ENCODE data around the gene SWI5. TPM values are rescaled to one million over a fixed set of nuclear protein-coding genes. Genes with fewer than 3 reads are reported as not detected.

Gene SWI5
- total RNA-seq, 1 donor, result 20.3 TPM

DNA sequence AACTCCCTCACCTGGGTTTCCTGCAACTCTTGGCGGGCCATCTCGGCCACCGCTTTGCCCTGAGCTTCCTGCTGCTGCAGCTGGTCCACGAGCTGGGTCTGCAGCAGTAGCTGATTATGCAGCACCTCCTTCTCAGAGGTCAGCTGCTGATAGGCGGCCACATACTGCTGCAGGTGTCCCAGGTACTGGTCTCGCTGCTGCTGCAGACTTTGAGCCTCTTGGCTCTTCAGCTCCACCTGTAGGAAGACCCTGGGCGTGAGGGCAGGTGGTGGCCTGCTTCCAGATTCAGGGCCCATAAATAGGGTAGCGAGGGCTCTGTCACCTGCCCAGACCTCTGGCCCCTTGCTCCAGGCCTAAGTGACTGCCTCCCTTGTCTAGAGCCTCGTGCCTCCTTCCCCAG, 16.9 kb upstream of the SWI5 start:
- Histone ChIP-seq H2AFZ (ENCODE audit: low read length) (no peak overlapping the region), H4K20me1 (ENCODE audit: insufficient read depth, low read length) (peaks cover 31% of the 10 kb centered on the region), H3K4me1 (ENCODE audit: insufficient read depth, low read length) (no peaks in the 10 kb centered on the region), H3K36me3 (ENCODE audit: insufficient read depth, low read length) (peaks cover 78% of the 10 kb centered on the region), H3K27ac (ENCODE audit: low read depth, low read length) (no peak overlapping the region), H3K27me3 (ENCODE audit: insufficient read depth, low read length) (no peaks in the 10 kb centered on the region), H3K4me2 (ENCODE audit: insufficient read depth, low read length) (no peak overlapping the region), H3K79me2 (ENCODE audit: insufficient read depth, low read length) (no peaks in the 10 kb centered on the region), H3K9me3 (ENCODE audit: low read depth, low read length) (no peaks in the 10 kb centered on the region), H3K4me3 (ENCODE audit: insufficient read depth, low read length) (no peak overlapping the region)
- TF ChIP-seq, protein P1, sequence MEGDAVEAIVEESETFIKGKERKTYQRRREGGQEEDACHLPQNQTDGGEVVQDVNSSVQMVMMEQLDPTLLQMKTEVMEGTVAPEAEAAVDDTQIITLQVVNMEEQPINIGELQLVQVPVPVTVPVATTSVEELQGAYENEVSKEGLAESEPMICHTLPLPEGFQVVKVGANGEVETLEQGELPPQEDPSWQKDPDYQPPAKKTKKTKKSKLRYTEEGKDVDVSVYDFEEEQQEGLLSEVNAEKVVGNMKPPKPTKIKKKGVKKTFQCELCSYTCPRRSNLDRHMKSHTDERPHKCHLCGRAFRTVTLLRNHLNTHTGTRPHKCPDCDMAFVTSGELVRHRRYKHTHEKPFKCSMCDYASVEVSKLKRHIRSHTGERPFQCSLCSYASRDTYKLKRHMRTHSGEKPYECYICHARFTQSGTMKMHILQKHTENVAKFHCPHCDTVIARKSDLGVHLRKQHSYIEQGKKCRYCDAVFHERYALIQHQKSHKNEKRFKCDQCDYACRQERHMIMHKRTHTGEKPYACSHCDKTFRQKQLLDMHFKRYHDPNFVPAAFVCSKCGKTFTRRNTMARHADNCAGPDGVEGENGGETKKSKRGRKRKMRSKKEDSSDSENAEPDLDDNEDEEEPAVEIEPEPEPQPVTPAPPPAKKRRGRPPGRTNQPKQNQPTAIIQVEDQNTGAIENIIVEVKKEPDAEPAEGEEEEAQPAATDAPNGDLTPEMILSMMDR (IDR thresholded peaks at IDR 0.05; ENCODE audit: extremely low read depth, low read depth, low read length), result no peak
- no peak for DNase-seq (ENCODE audit: insufficient read length, low spot score, missing footprints)

DNA sequence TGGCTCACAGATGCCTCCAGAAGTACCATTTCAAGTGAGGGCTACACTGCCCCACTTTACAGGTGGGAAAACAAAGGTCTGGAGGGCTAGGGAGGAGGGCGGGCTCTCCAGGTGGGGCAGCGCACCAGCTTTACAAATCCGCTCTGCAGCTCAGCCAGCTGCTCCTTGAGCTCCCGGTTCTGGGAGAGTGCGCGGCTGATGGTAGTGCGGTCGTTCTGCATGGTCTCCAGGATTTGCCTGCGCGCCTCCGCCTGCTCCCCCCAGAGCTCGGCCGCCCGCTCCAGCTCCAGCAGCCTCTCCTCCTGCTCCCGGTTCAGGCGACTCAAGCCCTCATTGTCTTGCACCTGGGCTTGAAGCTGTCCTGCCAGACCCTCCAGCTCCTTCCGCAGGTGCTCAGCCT, 15.7 kb upstream of the SWI5 start:
- H3K4me3 ChIP-seq (ENCODE audit: insufficient read depth, low read length), result no peak overlapping the region
- H3K4me1 ChIP-seq (ENCODE audit: insufficient read depth, low read length), result no peaks in the 10 kb centered on the region
- H3K79me2 ChIP-seq (ENCODE audit: insufficient read depth, low read length), result no peaks in the 10 kb centered on the region
- H3K4me2 ChIP-seq (ENCODE audit: insufficient read depth, low read length), result no peak overlapping the region
- no peak overlapping the region for H3K27ac ChIP-seq (ENCODE audit: low read depth, low read length)
- H3K9me3 ChIP-seq (ENCODE audit: low read depth, low read length), result no peaks in the 10 kb centered on the region
- H2AFZ ChIP-seq (ENCODE audit: low read length), result no peak overlapping the region
- H3K27me3 ChIP-seq (ENCODE audit: insufficient read depth, low read length), result no peaks in the 10 kb centered on the region
- peaks cover 88% of the 10 kb centered on the region for H3K36me3 ChIP-seq (ENCODE audit: insufficient read depth, low read length)
- H4K20me1 ChIP-seq (ENCODE audit: insufficient read depth, low read length), result peaks cover 31% of the 10 kb centered on the region
- peak; percentile 52 for DNase-seq (ENCODE audit: insufficient read length, low spot score, missing footprints)
- TF ChIP-seq, protein P1 (IDR thresholded peaks at IDR 0.05; ENCODE audit: extremely low read depth, low read depth, low read length), result no peak

DNA sequence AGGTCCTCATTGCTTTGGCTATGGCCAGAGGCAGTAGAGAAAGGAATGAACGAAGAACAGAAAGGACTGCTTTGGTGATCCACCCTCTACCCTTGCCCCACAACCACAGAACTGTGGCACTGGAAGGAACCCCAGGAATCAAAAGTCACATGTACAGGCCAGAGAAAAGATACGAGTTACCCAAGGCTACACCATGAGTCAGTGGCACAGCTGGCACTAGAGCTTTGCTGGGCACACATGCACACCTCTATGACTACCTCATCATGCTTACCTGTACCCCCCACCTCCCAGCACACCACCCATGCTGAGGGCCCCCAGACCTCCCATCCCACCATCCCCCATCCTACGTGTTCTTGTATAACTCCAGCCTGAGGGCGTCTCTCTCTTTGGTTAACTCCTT, 13.4 kb upstream of the SWI5 start:
- Histone ChIP-seq H3K79me2 (ENCODE audit: insufficient read depth, low read length) (peaks cover 4% of the 10 kb centered on the region), H3K4me3 (ENCODE audit: insufficient read depth, low read length) (no peak overlapping the region), H3K4me1 (ENCODE audit: insufficient read depth, low read length) (no peaks in the 10 kb centered on the region), H3K36me3 (ENCODE audit: insufficient read depth, low read length) (peaks cover 90% of the 10 kb centered on the region), H3K9me3 (ENCODE audit: low read depth, low read length) (no peaks in the 10 kb centered on the region), H2AFZ (ENCODE audit: low read length) (no peak overlapping the region), H3K27ac (ENCODE audit: low read depth, low read length) (no peak overlapping the region), H3K27me3 (ENCODE audit: insufficient read depth, low read length) (no peaks in the 10 kb centered on the region), H4K20me1 (ENCODE audit: insufficient read depth, low read length) (peaks cover 17% of the 10 kb centered on the region), H3K4me2 (ENCODE audit: insufficient read depth, low read length) (no peak overlapping the region)
- TF ChIP-seq, protein P1 (IDR thresholded peaks at IDR 0.05; ENCODE audit: extremely low read depth, low read depth, low read length), result no peak
- DNase-seq (ENCODE audit: insufficient read length, low spot score, missing footprints), result peak; percentile 29

DNA sequence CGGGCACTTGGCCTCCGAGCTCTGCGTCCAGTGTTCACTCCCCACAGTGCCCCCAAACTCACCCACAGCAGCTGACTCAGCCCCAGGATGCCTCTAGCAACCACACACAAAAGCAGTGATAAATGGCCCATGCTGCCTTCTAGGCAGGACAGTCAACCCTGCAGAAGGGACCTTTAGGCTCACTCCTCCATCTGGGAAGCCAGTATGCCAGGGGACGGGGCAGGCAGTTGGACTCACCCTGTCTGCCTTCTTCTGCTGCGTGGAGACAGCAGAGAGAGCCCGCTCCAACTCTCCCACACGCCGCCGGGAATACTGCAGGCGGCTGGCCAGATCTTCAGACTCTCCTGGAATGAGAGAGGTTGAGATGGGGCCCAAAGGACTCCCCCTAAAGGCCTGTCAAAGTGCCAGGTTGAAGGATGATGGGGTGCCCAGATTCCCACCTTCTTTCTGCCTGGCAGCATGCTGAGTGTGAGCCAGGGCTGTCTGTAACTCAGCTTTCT, 10.7 kb upstream of the SWI5 start:
- H3K9me3 ChIP-seq (ENCODE audit: low read depth, low read length), result no peaks in the 10 kb centered on the region
- H3K4me1 ChIP-seq (ENCODE audit: insufficient read depth, low read length), result no peaks in the 10 kb centered on the region
- H3K4me2 ChIP-seq (ENCODE audit: insufficient read depth, low read length), result no peak overlapping the region
- no peak for DNase-seq (ENCODE audit: insufficient read length, low spot score, missing footprints)
- H3K27ac ChIP-seq (ENCODE audit: low read depth, low read length), result no peak overlapping the region
- no peak overlapping the region for H3K4me3 ChIP-seq (ENCODE audit: insufficient read depth, low read length)
- TF ChIP-seq, protein P1 (IDR thresholded peaks at IDR 0.05; ENCODE audit: extremely low read depth, low read depth, low read length), result no peak
- H3K36me3 ChIP-seq (ENCODE audit: insufficient read depth, low read length), result peaks cover 88% of the 10 kb centered on the region
- H3K79me2 ChIP-seq (ENCODE audit: insufficient read depth, low read length), result peaks cover 20% of the 10 kb centered on the region
- no peak overlapping the region for H2AFZ ChIP-seq (ENCODE audit: low read length)
- peaks cover 31% of the 10 kb centered on the region for H4K20me1 ChIP-seq (ENCODE audit: insufficient read depth, low read length)
- H3K27me3 ChIP-seq (ENCODE audit: insufficient read depth, low read length), result no peaks in the 10 kb centered on the region

Data from osteoblast (primary cell).